Measurements from ENCODE around the gene SUMF1. TPM values are rescaled to one million over a fixed set of nuclear protein-coding genes. Genes with fewer than 3 reads are reported as not detected.

The SUMF1 gene
- total and polyA plus RNA-seq, 2 donors (not counting 1 experiment from before 2014, with no cell fraction given), result 10.3 to 21.2 TPM

GRCh38 chr3:4494895-4495264 lies 27.8 kb upstream of the SUMF1 start:
- Histone ChIP-seq H2AFZ (ENCODE audit: insufficient read depth, low read depth, low read length, poor library complexity, severe bottlenecking) (no peak overlapping the region), H3K4me2 (replicated peaks; ENCODE audit: low read depth, low read length, poor library complexity, severe bottlenecking) (peak overlapping the region; percentile 96), H3K79me2 (ENCODE audit: control insufficient read depth, insufficient read depth, low read length) (peaks cover 73% of the 10 kb centered on the region), H3K27me3 (replicated peaks in 1 of 4; ENCODE audit: control extremely low read depth in 1 of 4, control insufficient read depth in 3 of 4, insufficient read depth in 4 of 4, low read length in 3 of 4) (no peaks in the 10 kb centered on the region), H3K36me3 (replicated peaks in 1 of 2; ENCODE audit: control extremely low read depth in 1 of 2, control insufficient read depth in 1 of 2, extremely low read depth in 1 of 2, insufficient read depth in 2 of 2, low read length in 1 of 2) (peaks cover 0 to 39% of the 10 kb centered on the region in 2 experiments), H4K20me1 (ENCODE audit: control insufficient read depth, insufficient read depth, low read length, poor library complexity, severe bottlenecking) (peaks cover 12% of the 10 kb centered on the region), H3K27ac (ENCODE audit: low read length in 2 of 2) (peak overlapping the region; percentile 86 to 89), H3K9ac (ENCODE audit: low read length) (peak overlapping the region; percentile 96), H3K4me1 (ENCODE audit: control insufficient read depth in 2 of 2, insufficient read depth in 2 of 2, low read length in 2 of 2) (peaks cover 34 to 46% of the 10 kb centered on the region in 2 donors), H3K9me3 (ENCODE audit: control extremely low read depth in 1 of 3, control insufficient read depth in 2 of 3, insufficient read depth in 1 of 3, low read length in 2 of 3) (no peaks in the 10 kb centered on the region), H3K4me3 (ENCODE audit: control extremely low read depth in 1 of 5, extremely low read depth in 1 of 5, insufficient read depth in 1 of 5, low read depth in 2 of 5, low read length in 4 of 5) (peak overlapping the region; percentile 90 to 98 (median 92))
- peaks cover 58% of the 10 kb centered on the region for H3K4me1 Mint-ChIP-seq
- H3K4me3 Mint-ChIP-seq, result peak overlapping the region; percentile 96
- TF ChIP-seq CTCF (IDR thresholded peaks at IDR 0.05) (no peak), EZH2 (IDR thresholded peaks at IDR 0.05; ENCODE audit: borderline replicate concordance, insufficient read depth, low read depth, low read length, poor library complexity, severe bottlenecking) (no peak)
- H3K27me3 Mint-ChIP-seq, result no peaks in the 10 kb centered on the region
- ChIA-PET CTCF (interaction anchor here (0.6 to 6.1 kb wide), 6 partner anchors 12 to 139 kb away, joined by 3 to 66 read pairs (median 14); no protein-coding TSS in a partner anchor), POLR2A (interaction anchor here (0.7 to 4.5 kb wide), 6 partner anchors 9 to 522 kb away, joined by 3 to 96 read pairs (median 5); partner anchors contain the start of gene SUMF1)
- 0% methylated on average over 1 of the region's 4 CpGs for WGBS (ENCODE audit: insufficient coverage)
- ATAC-seq (ENCODE audit: low read depth) (no peak), DNase-seq (peak; percentile 65)
- H3K27ac Mint-ChIP-seq, result peak overlapping the region; percentile 95
- intact Hi-C loops (cut with micrococcal nuclease), result loop anchor here (5.0 to 10.0 kb wide), 5 partner anchors 87 to 1368 kb away; partner anchors contain the start of genes EDEM1 and TRNT1
- H3K9me3 Mint-ChIP-seq (ENCODE audit: insufficient read depth), result no peaks in the 10 kb centered on the region
